GM19238 (cell line): ENCODE measurements around the gene UTF1.

Experiments used
- DNase-seq: peaks from one replicate; pipeline ENCODE4 v3.0.0; 2011; ENCODE audit warnings: low spot score; ENCODE audit not compliant: insufficient read length

The UTF1 gene, protein sequence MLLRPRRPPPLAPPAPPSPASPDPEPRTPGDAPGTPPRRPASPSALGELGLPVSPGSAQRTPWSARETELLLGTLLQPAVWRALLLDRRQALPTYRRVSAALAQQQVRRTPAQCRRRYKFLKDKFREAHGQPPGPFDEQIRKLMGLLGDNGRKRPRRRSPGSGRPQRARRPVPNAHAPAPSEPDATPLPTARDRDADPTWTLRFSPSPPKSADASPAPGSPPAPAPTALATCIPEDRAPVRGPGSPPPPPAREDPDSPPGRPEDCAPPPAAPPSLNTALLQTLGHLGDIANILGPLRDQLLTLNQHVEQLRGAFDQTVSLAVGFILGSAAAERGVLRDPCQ

GRCh38 chr10:133230044-133230361 lies at the start of gene UTF1:
UTF1 (plus strand) TSS chr10:133230217; CDS start chr10:133230289, 72 bp downstream.
- DNase-seq: no peak

DNA sequence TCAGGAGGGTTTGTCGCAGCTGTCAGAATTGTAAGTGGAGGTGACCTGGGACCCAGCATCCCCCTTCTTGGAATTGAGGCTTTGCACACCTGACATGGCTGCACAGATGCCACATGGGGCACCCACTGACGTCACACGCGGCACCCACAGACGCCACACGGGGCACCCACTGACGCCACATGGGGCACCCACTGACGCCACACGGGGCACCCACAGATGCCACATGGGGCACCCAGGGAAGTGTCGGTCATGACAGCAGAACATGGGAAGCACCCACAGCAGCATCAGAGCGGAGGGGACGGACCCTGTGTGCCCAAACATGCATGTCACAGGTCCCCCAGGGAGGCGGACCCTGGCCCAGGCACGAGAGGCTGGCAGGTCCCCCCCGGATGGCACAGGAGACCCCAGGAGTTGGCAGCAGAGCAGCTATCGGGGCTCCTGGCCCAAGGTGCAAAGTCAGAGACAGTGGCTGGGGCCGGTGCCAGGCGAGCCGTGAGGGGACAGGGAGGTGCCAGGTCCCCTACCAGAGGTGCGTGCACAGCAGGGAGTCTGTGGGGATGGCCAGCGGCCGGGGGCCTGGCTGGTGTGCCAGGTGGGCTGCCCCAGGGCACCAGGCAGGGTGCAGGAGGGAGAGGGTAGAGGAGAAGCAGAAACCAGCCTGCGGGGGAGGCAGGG lies 48.9 kb upstream of the UTF1 start:
- DNase-seq: no peak

- DNase-seq: no peak
These were observed 47.8 kb upstream of the UTF1 start for GRCh38 chr10:133182190-133182589.

DNA sequence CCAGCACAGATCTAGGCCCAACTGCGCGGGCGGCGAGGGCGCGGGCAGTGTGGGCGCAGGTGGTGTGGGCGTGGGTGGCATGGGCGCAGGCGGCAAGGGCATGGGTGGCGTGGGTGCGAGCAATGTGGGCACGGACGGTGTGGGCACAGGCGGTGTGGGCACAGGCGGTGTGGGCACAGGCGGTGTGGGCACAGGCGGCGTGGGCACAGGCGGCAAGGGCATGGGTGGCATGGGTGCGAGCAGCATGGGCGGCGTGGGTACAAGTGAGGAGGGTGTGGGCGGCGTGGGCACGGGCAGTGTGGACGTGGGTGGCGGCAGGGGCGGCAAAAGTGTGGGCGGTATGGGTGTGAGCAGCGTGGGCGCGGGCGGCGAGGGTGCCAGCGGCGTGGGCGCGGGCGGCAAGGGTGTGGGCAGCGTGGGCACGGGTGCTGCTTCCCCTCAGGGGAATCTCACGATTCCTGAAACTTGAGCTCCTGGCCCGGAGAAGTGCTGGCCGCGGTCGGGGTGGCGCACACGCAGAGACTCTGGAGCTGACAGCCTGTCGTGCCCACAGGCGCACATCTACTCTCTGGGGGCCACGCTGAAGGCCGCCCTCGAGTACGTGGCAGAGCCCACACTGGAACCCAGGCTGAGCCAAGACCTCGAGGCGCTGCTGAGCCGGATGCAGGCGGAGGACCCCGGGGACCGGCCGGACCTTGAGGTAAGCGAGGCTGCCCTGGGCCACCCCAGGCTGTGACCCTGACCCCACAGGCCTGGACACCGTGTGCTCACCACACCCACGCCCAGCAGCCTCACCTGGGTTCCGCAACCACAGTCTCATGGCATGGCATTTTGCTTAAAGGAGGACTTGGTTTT lies 47.0 kb upstream of the UTF1 start:
- no peak for DNase-seq

DNA sequence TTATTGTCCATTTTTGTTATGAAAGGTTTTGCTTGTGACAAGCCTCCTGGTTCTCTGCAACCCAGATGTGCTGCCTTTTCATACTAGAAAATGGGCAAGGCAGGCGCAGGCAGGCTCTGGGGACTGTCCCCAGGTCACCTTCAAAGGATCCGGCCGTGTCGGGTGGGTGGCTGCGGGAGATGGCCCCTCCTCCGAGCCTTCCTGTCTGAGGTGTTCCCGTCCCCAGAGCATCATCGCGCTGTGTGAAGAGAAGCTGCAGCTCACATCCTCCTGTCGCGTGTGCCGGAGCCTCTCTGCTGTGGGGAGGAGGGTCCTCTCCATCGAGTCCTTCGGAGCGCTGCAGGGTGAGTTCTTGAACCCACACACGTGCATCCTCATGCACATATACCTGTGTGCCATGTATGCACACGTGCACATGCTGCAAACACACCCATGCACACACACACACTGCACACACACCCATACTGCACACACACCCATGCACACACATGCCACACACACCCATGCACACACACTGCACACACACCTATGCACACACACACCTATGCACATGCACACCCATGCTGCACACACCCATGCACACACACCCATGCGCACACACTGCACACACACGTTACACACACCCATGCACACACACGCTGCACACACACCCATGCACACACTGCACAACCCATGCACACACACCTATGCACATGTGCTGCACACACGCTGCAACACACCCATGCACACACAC lies 46.2 kb upstream of the UTF1 start:
- DNase-seq: no peak

GRCh38 chr10:133184591-133185244 lies 45.3 kb upstream of the UTF1 start:
- no peak for DNase-seq

- DNase-seq: no peak
These were observed 44.6 kb upstream of the UTF1 start for GRCh38 chr10:133185421-133185820.

DNA sequence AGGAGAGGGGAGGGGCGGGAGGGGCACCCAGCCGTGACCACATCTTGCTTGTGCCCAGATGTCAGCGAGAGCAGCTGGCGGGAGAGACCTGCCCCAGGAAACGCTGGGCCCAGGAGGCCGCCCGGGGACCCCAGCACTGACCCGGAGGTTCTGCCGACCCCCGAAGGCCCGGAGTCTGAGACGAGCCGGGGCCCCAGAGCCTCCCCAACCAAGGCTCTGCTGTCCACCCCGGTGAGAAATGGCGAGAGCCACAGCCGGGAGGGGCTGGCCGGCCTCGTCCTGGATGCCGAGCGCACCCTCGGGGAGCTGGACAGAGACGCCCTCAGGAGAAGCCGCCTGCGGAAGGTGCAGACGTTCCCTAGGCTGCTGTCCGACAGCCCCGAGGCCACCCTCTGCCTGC lies 44.1 kb upstream of the UTF1 start:
- no peak for DNase-seq

- no peak for DNase-seq
These were observed 43.5 kb upstream of the UTF1 start for GRCh38 chr10:133186416-133187090.

- no peak for DNase-seq
These were observed 42.7 kb upstream of the UTF1 start for GRCh38 chr10:133187091-133187905.

GRCh38 chr10:133187906-133188681 lies 41.9 kb upstream of the UTF1 start:
- DNase-seq: no peak

DNA sequence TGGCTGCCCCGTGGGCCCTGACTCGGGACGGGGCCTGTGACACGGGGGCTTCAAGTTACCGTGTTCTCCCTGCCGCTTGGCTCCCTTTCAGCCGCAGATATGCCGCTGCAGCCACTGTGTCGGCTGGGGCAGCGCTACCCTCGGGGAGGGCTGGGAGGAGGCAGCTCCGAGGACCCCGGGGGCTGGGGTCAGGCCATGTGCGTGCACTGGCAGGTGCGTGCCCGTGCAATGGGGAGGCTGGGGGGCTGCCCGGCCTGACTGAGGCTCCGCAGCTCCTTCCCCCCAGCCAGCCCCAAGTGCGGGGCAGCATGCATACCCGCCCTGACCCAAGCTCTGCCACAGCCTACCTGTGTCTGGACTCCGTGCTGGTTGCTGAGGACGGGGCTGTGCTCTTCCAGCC lies 40.8 kb upstream of the UTF1 start:
- DNase-seq: no peak

GRCh38 chr10:133189726-133190125 lies 40.3 kb upstream of the UTF1 start:
- DNase-seq: no peak

- DNase-seq: no peak
These were observed 39.8 kb upstream of the UTF1 start for GRCh38 chr10:133190225-133190624.

DNA sequence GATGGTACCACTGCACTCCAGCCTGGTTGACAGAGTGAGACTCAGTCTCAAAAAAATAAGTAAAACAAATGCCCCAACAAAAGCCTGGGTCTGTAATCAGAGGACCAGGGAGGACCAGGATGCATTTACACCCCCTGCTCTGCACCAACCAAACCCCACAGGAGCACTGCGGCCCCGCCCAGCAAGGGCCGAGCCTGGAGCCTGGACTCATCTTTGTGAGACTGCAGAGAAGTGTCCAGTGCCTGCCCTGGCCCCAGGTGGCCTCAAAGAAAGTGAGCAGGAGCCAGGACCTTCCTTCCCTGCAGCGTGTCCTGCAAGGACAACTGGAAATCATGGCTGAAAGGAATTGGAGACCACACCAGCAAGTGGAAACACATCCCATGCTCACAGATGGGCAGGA lies 38.4 kb upstream of the UTF1 start:
- DNase-seq: no peak

DNA sequence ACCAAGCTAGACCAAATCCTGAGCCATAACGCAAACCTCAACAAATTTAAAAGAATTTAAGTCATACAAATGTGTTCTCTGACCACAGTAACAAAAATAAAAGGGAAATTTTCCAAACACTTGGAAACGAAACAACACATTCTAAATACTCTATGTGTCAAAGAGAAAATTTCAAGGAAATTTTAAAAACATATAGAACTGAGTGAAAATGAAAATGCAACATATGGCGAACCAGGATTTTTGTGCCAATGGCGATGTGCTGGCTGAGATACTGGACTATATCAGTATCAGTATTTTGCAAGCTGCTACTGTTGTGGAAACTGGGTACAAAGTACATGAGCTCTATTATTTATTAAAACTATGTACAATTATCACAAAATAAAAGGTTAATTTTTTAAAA lies 35.9 kb upstream of the UTF1 start:
- DNase-seq: no peak

DNA sequence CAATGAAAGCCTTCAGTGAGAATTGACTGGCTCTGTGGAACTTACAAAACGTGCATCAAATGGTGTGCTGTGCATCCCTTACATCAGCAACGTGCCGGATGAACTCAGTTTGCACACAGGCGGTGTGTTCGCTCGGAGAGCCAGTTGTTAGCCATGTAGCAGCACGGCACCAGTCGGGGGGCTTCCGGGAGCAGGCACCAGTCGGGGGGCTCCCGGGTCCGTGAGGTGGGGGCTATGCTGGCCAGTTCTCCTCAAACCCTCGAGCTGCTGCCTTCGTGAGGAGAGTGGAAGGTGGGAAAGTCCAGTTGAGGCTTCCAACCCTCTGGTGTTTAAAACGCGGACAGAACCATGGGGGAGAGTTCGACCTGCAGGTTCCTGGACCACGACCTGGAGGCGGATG lies 34.9 kb upstream of the UTF1 start:
- DNase-seq: no peak

- no peak for DNase-seq
These were observed 34.4 kb upstream of the UTF1 start for GRCh38 chr10:133195611-133196010.
